B cell (primary cell): ENCODE data around the gene RFPL1. TPM values are rescaled to one million over a fixed set of nuclear protein-coding genes. Genes with fewer than 3 reads are reported as not detected.
"Not testable (repeated sequence)": the region's sequence is repeated elsewhere in the genome, so short reads cannot be mapped to it uniquely, and the experiment has no call there.

Experiments
- ATAC-seq: fragments of 200-7000 bp; cut with Tn5 transposase; one replicate; pipeline ENCODE4 v1.10.0; 2021; ENCODE audit warnings: low read depth, mild to moderate bottlenecking, moderate number of reproducible peaks, moderate library complexity
- CTCF ChIA-PET: fragments of 350-600 bp; sonication (Branson Sonifier 250); formaldehyde crosslinking; loops from one replicate; lab custom pipeline; 2021; ENCODE audit warnings: antibody characterized with exemption, inconsistent platforms; lab: Charles Lee
- POLR2A ChIA-PET: fragments of 350-600 bp; sonication (Branson Sonifier 250); formaldehyde crosslinking; loops from one replicate; lab custom pipeline; 2021; ENCODE audit warnings: antibody characterized with exemption; lab: Charles Lee
- DNase-seq: peaks from one replicate; pipeline ENCODE4 v3.0.0; 2013
- H2AFZ ChIP-seq: 2 replicates; pipeline ENCODE4 v1.6.1; 2012; ENCODE audit warnings: mild to moderate bottlenecking, low read depth, low read length; ENCODE audit not compliant: insufficient read depth, poor library complexity, severe bottlenecking
- H3K27ac ChIP-seq, 2 donors: 1 replicate in 1 of 2; 2 replicates in 1 of 2; pipeline ENCODE4 v1.5.1; 2012 to 2013; ENCODE audit warnings: low read length in 2 of 2, mild to moderate bottlenecking in 2 of 2, moderate library complexity in 1 of 2
- H3K27me3 ChIP-seq, 4 experiments: fragments of 200-600 bp in 1 of 4; sonication (generic) in 1 of 4; replicated peaks in 1 of 4; 1 replicate in 2 of 4; 2 replicates in 2 of 4; pipeline versions ENCODE4 v1.6.1 to v1.7.0; 2013 to 2016; ENCODE audit warnings: low read length in 3 of 4, mild to moderate bottlenecking in 2 of 4, mixed read lengths in 1 of 4, moderate library complexity in 1 of 4; ENCODE audit not compliant: insufficient read depth in 4 of 4, control insufficient read depth in 3 of 4; ENCODE audit errors: control extremely low read depth in 1 of 4
- H3K36me3 ChIP-seq, 2 experiments: replicated peaks in 1 of 2; 1 replicate in 1 of 2; 2 replicates in 1 of 2; pipeline versions ENCODE4 v1.6.1 to v1.7.1; 2013; ENCODE audit warnings: low read length in 1 of 2; ENCODE audit not compliant: insufficient read depth in 2 of 2, control insufficient read depth in 1 of 2; ENCODE audit errors: control extremely low read depth in 1 of 2, extremely low read depth in 1 of 2
- H3K4me1 ChIP-seq, 2 donors: fragments of 200-600 bp in 1 of 2; sonication (generic) in 1 of 2; 1 replicate in 1 of 2; 2 replicates in 1 of 2; pipeline versions ENCODE4 v1.5.1 to v1.6.1; 2013 to 2017; ENCODE audit warnings: low read length in 2 of 2; ENCODE audit not compliant: control insufficient read depth in 2 of 2, insufficient read depth in 2 of 2
- H3K4me2 ChIP-seq: replicated peaks from 2 replicates; pipeline ENCODE3; 2012; ENCODE audit warnings: mild to moderate bottlenecking, low read depth, low read length; ENCODE audit not compliant: poor library complexity, severe bottlenecking
- H3K4me3 ChIP-seq, 5 experiments: fragments of 200-600 bp in 1 of 5; sonication (generic) in 1 of 5; 1 replicate in 3 of 5; 2 replicates in 2 of 5; pipeline versions ENCODE4 v1.5.1 to v1.7.0; 2011 to 2016; ENCODE audit warnings: low read length in 4 of 5, mild to moderate bottlenecking in 4 of 5, low read depth in 2 of 5, control low read depth in 1 of 5, moderate library complexity in 1 of 5; ENCODE audit not compliant: insufficient read depth in 1 of 5; ENCODE audit errors: control extremely low read depth in 1 of 5, extremely low read depth in 1 of 5
- H3K79me2 ChIP-seq: fragments of 200-600 bp; sonication (generic); one replicate; pipeline ENCODE4 v1.6.0; 2016; ENCODE audit warnings: low read length; ENCODE audit not compliant: control insufficient read depth, insufficient read depth
- H3K9ac ChIP-seq: fragments of 200-600 bp; sonication (generic); 2 replicates; pipeline ENCODE4 v1.6.1; 2017; ENCODE audit warnings: mild to moderate bottlenecking, low read length, moderate library complexity
- H3K9me3 ChIP-seq, 3 donors: one replicate each; pipeline versions ENCODE4 v1.6.1 to v1.7.1; 2013; ENCODE audit warnings: low read length in 2 of 3; ENCODE audit not compliant: control insufficient read depth in 2 of 3, insufficient read depth in 1 of 3; ENCODE audit errors: control extremely low read depth in 1 of 3
- H4K20me1 ChIP-seq: 2 replicates; pipeline ENCODE4 v1.6.0; 2012; ENCODE audit warnings: mild to moderate bottlenecking, low read length; ENCODE audit not compliant: insufficient read depth, control insufficient read depth, poor library complexity, severe bottlenecking
- H3K27ac Mint-ChIP-seq: one replicate; pipeline ENCODE4 v1.8.0; 2021; ENCODE audit warnings: mixed read lengths
- H3K27me3 Mint-ChIP-seq: one replicate; pipeline ENCODE4 v1.8.0; 2021; ENCODE audit warnings: mixed read lengths
- H3K4me1 Mint-ChIP-seq: one replicate; pipeline ENCODE4 v1.8.0; 2021; ENCODE audit warnings: mixed read lengths
- H3K4me3 Mint-ChIP-seq: one replicate; pipeline ENCODE4 v1.8.0; 2021; ENCODE audit warnings: mixed read lengths
- H3K9me3 Mint-ChIP-seq: one replicate; pipeline ENCODE4 v1.8.0; 2022; ENCODE audit warnings: mixed read lengths; ENCODE audit not compliant: insufficient read depth
- CTCF ChIP-seq: fragments of 200-600 bp; IDR thresholded peaks from one replicate; pipeline ENCODE4 v1.8.0; 2022; ENCODE audit warnings: antibody characterized with exemption, mild to moderate bottlenecking
- EZH2 ChIP-seq: IDR thresholded peaks from 2 replicates; pipeline ENCODE4 v1.6.1; 2012; ENCODE audit warnings: borderline replicate concordance, low read depth, mild to moderate bottlenecking, moderate library complexity, low read length; ENCODE audit not compliant: insufficient read depth, poor library complexity, severe bottlenecking
- WGBS: methylation state at CpG from one replicate; pipeline ENCODE4 v1.1.5; 2013; ENCODE audit warnings: missing lambda C conversion rate; ENCODE audit not compliant: insufficient coverage; 5-methylcytosine and 5-hydroxymethylcytosine counted together
- intact Hi-C: fragments of 100-400 bp; cut with micrococcal nuclease; formaldehyde crosslinking; loops from one replicate; pipeline ENCODE4 v1.10.0; 2022
- polyA plus RNA-seq: library from polyadenylated mRNA; depleted of rRNA; stranded (reverse); fragments of >200 nt; gene quantifications from 2 replicates; pipeline ENCODE4 v1.2.3, GENCODE V29; 2012
- total RNA-seq, 2 donors: library from RNA; stranded (reverse); fragments of 120-200 nt in 1 of 2; gene quantifications; 1 replicate in 1 of 2; 2 replicates in 1 of 2; pipeline versions ENCODE4 v1.2.3 to v1.2.4, GENCODE V29; 2013 to 2022

The RFPL1 gene
- total and polyA plus RNA-seq, 2 donors (not counting 1 experiment from before 2014, with no cell fraction given): not detected

- H3K36me3 ChIP-seq: no peaks in the 10 kb centered on the region
- no peak overlapping the region for H3K9ac ChIP-seq
- H3K4me3 ChIP-seq: no peak overlapping the region
- Mint-ChIP-seq H3K4me3 (no peak overlapping the region), H3K9me3 (no peaks in the 10 kb centered on the region), H3K4me1 (no peaks in the 10 kb centered on the region), H3K27ac (no peak overlapping the region), H3K27me3 (peaks cover 16% of the 10 kb centered on the region)
- DNase-seq (no peak), ATAC-seq (no peak)
- intact Hi-C loops: no loop called here
- no peak overlapping the region for H2AFZ ChIP-seq
- H3K4me1 ChIP-seq: no peaks in the 10 kb centered on the region
- no peaks in the 10 kb centered on the region for H3K9me3 ChIP-seq
- H3K4me2 ChIP-seq: no peak overlapping the region
- H3K79me2 ChIP-seq: no peaks in the 10 kb centered on the region
- H4K20me1 ChIP-seq: no peaks in the 10 kb centered on the region
- CTCF ChIA-PET: no interaction called here
- no peak overlapping the region for H3K27ac ChIP-seq
- POLR2A ChIA-PET: no interaction called here
- WGBS: no CpG with 5 or more reads among the region's 2 CpGs
- H3K27me3 ChIP-seq: peaks cover 0 to 3% (median 0%) of the 10 kb centered on the region in 4 experiments
- no peak for TF ChIP-seq EZH2
- TF ChIP-seq CTCF: no peak
These were observed 37.8 kb upstream of the RFPL1 start for GRCh38 chr22:29400576-29400975.

GRCh38 chr22:29401538-29401937, 36.8 kb upstream of the RFPL1 start:
- 71% methylated on average over 4 of the region's 6 CpGs for WGBS
- CTCF ChIA-PET, H3K27me3 ChIP-seq: not testable (repeated sequence)

More at GRCh38 chr22:29401538-29401937, 36.8 kb upstream of the RFPL1 start:
- H3K36me3 ChIP-seq, H3K9me3 ChIP-seq, H2AFZ ChIP-seq, ATAC-seq, H3K4me3 Mint-ChIP-seq, H4K20me1 ChIP-seq, H3K4me3 ChIP-seq, H3K4me2 ChIP-seq, H3K9me3 Mint-ChIP-seq, intact Hi-C loops, DNase-seq, H3K4me1 ChIP-seq, H3K9ac ChIP-seq, POLR2A ChIA-PET, H3K27ac Mint-ChIP-seq, H3K27ac ChIP-seq, H3K79me2 ChIP-seq, H3K4me1 Mint-ChIP-seq: not testable (repeated sequence)
- H3K27me3 Mint-ChIP-seq: peaks cover 16% of the 10 kb centered on the region
